Vagina (tissue), 2 donors: ENCODE measurements around the gene ULK4. TPM values are rescaled to one million over a fixed set of nuclear protein-coding genes. Genes with fewer than 3 reads are reported as not detected.

Experiments
- DNase-seq, 2 donors: peaks; one replicate each; pipeline ENCODE4 v3.0.0-alpha.2; 2017; ENCODE audit errors: extremely low spot score in 2 of 2
- H3K27ac ChIP-seq: fragments of 200-600 bp; sonication (generic); one replicate; pipeline ENCODE4 v1.5.1; 2019
- H3K27me3 ChIP-seq: fragments of 200-600 bp; sonication (generic); one replicate; pipeline ENCODE4 v1.5.1; 2019
- H3K36me3 ChIP-seq, 2 donors: fragments of 200-600 bp; sonication (generic); one replicate each; pipeline ENCODE4 v1.5.1; 2017 to 2019
- H3K4me1 ChIP-seq: fragments of 200-600 bp; sonication (generic); one replicate; pipeline ENCODE4 v1.5.1; 2019
- H3K4me3 ChIP-seq, 2 donors: fragments of 200-600 bp; sonication (generic); 1 replicate in 1 of 2; 2 replicates in 1 of 2; pipeline ENCODE4 v1.5.1; 2016 to 2019
- H3K9me3 ChIP-seq: fragments of 200-600 bp; sonication (generic); one replicate; pipeline ENCODE4 v1.5.1; 2019
- POLR2A ChIP-seq, 2 donors: fragments of 450-650 bp; IDR thresholded peaks; one replicate each; pipeline ENCODE4 v1.6.1; 2017; ENCODE audit warnings: antibody characterized with exemption in 2 of 2, mild to moderate bottlenecking in 2 of 2, moderate library complexity in 2 of 2
- POLR2AphosphoS5 ChIP-seq, 2 donors: sonication (generic); formaldehyde crosslinking; IDR thresholded peaks; one replicate each; pipeline ENCODE4 v1.9.0; 2017; ENCODE audit warnings: antibody characterized with exemption in 2 of 2, mild to moderate bottlenecking in 2 of 2, low read depth in 1 of 2; ENCODE audit not compliant: insufficient read depth in 1 of 2
- intact Hi-C: fragments of 100-400 bp; cut with DNase I; formaldehyde crosslinking; loops from one replicate; pipeline ENCODE4 v1.15.1; 2023
- total RNA-seq: library from RNA; depleted of rRNA; stranded (reverse); fragments of >200 nt; gene quantifications from one replicate; pipeline ENCODE4 v1.2.3, GENCODE V29; 2016
- TF ChIP-seq, protein P1 (sequence below), 3 experiments: fragments of 450-650 bp in 2 of 3; fragments of 200-600 bp in 1 of 3; sonication (generic) in 1 of 3; IDR thresholded peaks; one replicate each; pipeline ENCODE4 v1.5.1; 2017 to 2019; ENCODE audit warnings: antibody characterized with exemption in 3 of 3, mild to moderate bottlenecking in 2 of 3, moderate library complexity in 2 of 3

The ULK4 gene
- total RNA-seq, 1 donor from 2014 or later, result 24.1 TPM

DNA sequence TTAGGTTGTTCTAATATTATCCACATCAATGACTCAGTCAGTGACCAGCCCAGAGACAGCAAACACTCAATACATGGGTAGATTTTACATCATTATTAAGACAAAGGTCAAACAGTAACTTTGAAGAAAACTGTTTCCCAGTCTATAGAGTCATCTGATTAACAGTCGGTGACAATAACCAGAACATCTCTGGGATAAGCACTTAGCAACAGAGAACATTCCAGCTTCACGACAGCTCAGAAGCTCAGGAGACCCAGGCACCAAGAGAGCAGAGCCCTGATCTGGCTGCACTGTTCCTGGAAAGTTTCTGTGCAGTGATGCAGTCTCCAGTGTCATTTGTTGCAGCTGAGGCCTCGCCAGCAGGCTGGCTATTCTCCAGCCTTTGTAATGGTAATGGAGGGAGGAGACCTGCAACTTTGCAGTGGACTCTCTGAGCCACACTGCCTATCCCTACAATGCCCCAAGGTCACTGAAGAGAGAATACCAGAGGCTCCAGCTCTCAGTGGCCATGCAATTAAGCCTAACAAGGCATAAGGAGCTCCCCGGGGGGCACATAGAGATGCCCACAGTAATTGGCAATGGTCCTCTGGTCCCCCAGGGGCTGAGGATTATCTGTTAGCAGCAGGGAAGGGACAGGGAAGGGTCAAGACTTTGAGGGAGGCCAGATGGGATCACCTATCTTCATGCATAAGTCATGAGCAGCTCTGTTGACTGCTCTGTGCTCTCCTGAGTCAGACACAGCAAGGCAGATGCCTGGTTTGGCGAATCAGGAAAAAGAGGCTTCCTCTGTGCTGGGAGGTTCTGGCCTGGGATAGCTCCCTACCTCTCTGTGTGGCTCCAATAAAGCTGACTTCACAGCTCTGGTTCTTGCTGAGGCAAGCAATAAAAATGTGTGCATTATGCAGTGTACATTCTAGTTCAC is 599.0 kb downstream of the ULK4 start:
- Histone ChIP-seq H3K27ac (no peak overlapping the region), H3K4me1 (no peaks in the 10 kb centered on the region), H3K27me3 (no peaks in the 10 kb centered on the region), H3K9me3 (no peaks in the 10 kb centered on the region), H3K4me3 (no peak overlapping the region), H3K36me3 (no peaks in the 10 kb centered on the region)
- TF ChIP-seq, protein P1, sequence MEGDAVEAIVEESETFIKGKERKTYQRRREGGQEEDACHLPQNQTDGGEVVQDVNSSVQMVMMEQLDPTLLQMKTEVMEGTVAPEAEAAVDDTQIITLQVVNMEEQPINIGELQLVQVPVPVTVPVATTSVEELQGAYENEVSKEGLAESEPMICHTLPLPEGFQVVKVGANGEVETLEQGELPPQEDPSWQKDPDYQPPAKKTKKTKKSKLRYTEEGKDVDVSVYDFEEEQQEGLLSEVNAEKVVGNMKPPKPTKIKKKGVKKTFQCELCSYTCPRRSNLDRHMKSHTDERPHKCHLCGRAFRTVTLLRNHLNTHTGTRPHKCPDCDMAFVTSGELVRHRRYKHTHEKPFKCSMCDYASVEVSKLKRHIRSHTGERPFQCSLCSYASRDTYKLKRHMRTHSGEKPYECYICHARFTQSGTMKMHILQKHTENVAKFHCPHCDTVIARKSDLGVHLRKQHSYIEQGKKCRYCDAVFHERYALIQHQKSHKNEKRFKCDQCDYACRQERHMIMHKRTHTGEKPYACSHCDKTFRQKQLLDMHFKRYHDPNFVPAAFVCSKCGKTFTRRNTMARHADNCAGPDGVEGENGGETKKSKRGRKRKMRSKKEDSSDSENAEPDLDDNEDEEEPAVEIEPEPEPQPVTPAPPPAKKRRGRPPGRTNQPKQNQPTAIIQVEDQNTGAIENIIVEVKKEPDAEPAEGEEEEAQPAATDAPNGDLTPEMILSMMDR (IDR thresholded peaks at IDR 0.05), result no peak
- TF ChIP-seq POLR2AphosphoS5 (IDR thresholded peaks at IDR 0.05; ENCODE audit: insufficient read depth in 1 of 2, low read depth in 1 of 2) (no peak), POLR2A (IDR thresholded peaks at IDR 0.05) (no peak)
- intact Hi-C loops, result no loop called here
- no peak for DNase-seq

DNA sequence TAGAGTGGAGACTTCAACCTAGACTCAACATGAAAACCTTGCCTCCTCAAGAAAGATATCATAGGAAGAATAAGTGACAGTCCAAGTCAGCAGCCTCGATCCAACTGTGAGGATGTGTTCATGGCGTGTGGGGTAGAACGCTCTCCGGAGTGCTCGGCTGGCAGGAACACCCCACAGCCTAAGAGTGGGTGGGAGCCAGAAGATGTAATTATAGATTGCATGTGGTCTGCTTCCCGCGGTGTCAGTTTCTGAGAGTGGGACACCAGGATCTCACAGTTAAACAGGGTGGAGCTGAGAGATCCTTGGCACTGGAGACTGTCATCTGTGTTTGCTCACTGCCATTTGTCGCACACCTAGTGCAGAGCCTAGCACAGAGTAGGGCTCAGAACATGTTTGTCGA is 604.6 kb downstream of the ULK4 start:
- Histone ChIP-seq H3K27ac (no peak overlapping the region), H3K36me3 (no peaks in the 10 kb centered on the region), H3K4me1 (no peaks in the 10 kb centered on the region), H3K9me3 (no peaks in the 10 kb centered on the region), H3K4me3 (no peak overlapping the region), H3K27me3 (no peaks in the 10 kb centered on the region)
- intact Hi-C loops, result no loop called here
- no peak for DNase-seq
- TF ChIP-seq, protein P1 (IDR thresholded peaks at IDR 0.05), result no peak
- TF ChIP-seq POLR2A (IDR thresholded peaks at IDR 0.05), result no peak
- TF ChIP-seq POLR2AphosphoS5 (IDR thresholded peaks at IDR 0.05; ENCODE audit: insufficient read depth in 1 of 2, low read depth in 1 of 2), result no peak

DNA sequence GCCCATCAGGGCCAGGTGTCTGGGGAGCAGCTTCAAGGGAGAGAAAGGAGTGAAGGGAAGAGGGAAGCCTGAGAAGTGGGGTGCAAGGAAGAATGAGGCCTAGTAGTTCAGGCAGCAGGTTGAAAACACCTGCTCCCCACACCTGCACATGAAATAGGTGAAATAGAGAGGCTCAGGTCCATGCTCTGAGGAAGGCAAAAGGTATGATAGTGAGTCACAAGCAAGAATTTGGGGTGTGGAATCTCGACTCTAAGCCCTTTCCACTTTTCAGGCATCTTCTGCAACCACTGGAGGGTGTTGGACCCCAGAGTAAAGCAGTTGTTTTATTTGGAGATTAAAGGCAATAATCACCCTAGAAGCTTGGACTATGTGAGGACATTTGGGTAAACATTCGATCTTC is 605.1 kb downstream of the ULK4 start:
- Histone ChIP-seq H3K9me3 (no peaks in the 10 kb centered on the region), H3K36me3 (no peaks in the 10 kb centered on the region), H3K27ac (no peak overlapping the region), H3K4me3 (no peak overlapping the region), H3K4me1 (no peaks in the 10 kb centered on the region), H3K27me3 (no peaks in the 10 kb centered on the region)
- intact Hi-C loops, result no loop called here
- no peak for DNase-seq
- TF ChIP-seq POLR2AphosphoS5 (IDR thresholded peaks at IDR 0.05; ENCODE audit: insufficient read depth in 1 of 2, low read depth in 1 of 2), result no peak
- TF ChIP-seq, protein P1 (IDR thresholded peaks at IDR 0.05), result no peak
- TF ChIP-seq POLR2A (IDR thresholded peaks at IDR 0.05), result no peak

DNA sequence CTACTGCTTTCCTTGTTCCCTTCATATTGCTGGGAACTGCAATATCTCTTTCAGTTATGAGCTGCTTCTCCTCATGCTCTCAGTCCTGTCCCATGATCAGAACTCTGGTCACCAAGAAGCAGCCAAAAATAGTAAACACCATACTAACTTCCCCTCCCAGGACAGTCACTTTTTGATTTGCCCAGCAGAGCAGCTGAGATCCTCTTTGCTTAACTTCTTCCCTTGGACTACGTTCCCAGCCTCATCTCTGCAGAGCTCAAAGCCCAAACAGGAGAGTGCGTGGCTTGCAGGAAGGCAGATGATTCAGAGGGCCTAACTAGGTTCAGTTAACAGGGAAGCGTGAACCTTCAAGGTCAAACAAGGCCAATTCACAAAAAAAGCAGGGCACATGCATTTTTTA is 609.4 kb downstream of the ULK4 start:
- Histone ChIP-seq H3K36me3 (no peaks in the 10 kb centered on the region), H3K27me3 (no peaks in the 10 kb centered on the region), H3K4me1 (no peaks in the 10 kb centered on the region), H3K4me3 (no peak overlapping the region), H3K27ac (no peak overlapping the region), H3K9me3 (no peaks in the 10 kb centered on the region)
- no peak for TF ChIP-seq POLR2A (IDR thresholded peaks at IDR 0.05)
- TF ChIP-seq, protein P1 (IDR thresholded peaks at IDR 0.05), result no peak
- TF ChIP-seq POLR2AphosphoS5 (IDR thresholded peaks at IDR 0.05; ENCODE audit: insufficient read depth in 1 of 2, low read depth in 1 of 2), result no peak
- DNase-seq, result no peak
- intact Hi-C loops, result no loop called here

DNA sequence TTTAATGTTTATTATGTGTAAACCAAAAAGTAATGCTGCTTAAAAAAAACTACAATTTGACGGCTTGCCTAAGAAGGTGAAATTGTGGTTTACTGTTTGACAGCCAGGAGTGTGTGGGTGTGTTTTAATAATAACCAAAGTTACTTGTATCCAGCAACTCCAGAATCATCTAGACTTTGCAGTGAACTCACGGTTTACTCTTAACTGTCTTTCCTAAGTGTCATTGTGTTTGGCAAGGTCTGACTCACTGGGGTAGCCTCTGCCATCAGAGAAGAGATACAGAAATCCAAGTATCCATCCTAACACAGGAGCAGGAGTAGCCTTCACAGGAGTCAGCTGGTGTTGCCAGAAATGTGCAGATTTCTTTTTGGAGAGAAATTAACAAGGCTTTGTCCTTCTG is 611.5 kb downstream of the ULK4 start:
- Histone ChIP-seq H3K27ac (no peak overlapping the region), H3K4me3 (no peak overlapping the region), H3K27me3 (no peaks in the 10 kb centered on the region), H3K9me3 (no peaks in the 10 kb centered on the region), H3K36me3 (no peaks in the 10 kb centered on the region), H3K4me1 (no peaks in the 10 kb centered on the region)
- TF ChIP-seq POLR2AphosphoS5 (IDR thresholded peaks at IDR 0.05; ENCODE audit: insufficient read depth in 1 of 2, low read depth in 1 of 2), result no peak
- TF ChIP-seq, protein P1 (IDR thresholded peaks at IDR 0.05), result no peak
- TF ChIP-seq POLR2A (IDR thresholded peaks at IDR 0.05), result no peak
- intact Hi-C loops, result no loop called here
- no peak for DNase-seq
